Tibial nerve (tissue), 4 donors: ENCODE results near the gene RAB40C. TPM values are rescaled to one million over a fixed set of nuclear protein-coding genes. Genes with fewer than 3 reads are reported as not detected.

Experiments used
- DNase-seq, 2 donors: peaks; one replicate each; pipeline ENCODE4 v3.0.0-alpha.2; 2019; ENCODE audit warnings: low spot score in 2 of 2
- H3K27ac ChIP-seq, 4 donors: fragments of 200-600 bp; sonication (generic) in 3 of 4; one replicate each; pipeline ENCODE4 v1.5.1; 2017 to 2019; ENCODE audit warnings: mild to moderate bottlenecking in 1 of 4
- H3K27me3 ChIP-seq, 2 donors: fragments of 200-600 bp; sonication (generic) in 1 of 2; one replicate each; pipeline versions ENCODE4 v1.5.1 to v1.6.0; 2017 to 2019
- H3K36me3 ChIP-seq, 3 donors: fragments of 200-600 bp; sonication (generic); one replicate each; pipeline ENCODE4 v1.5.1; 2018 to 2019
- H3K4me1 ChIP-seq, 4 donors: fragments of 200-600 bp; sonication (generic) in 3 of 4; one replicate each; pipeline ENCODE4 v1.5.1; 2017 to 2019
- H3K4me3 ChIP-seq, 4 donors: fragments of 200-600 bp; sonication (generic) in 3 of 4; one replicate each; pipeline ENCODE4 v1.5.1; 2017 to 2019; ENCODE audit warnings: mild to moderate bottlenecking in 1 of 4, moderate library complexity in 1 of 4
- H3K9me3 ChIP-seq, 4 donors: fragments of 200-600 bp; sonication (generic) in 3 of 4; one replicate each; pipeline ENCODE4 v1.5.1; 2017 to 2019
- EP300 ChIP-seq, 2 donors: sonication (generic); formaldehyde crosslinking; IDR thresholded peaks; one replicate each; pipeline ENCODE4 v1.6.1; 2017; ENCODE audit warnings: antibody characterized with exemption in 2 of 2, mild to moderate bottlenecking in 1 of 2
- POLR2A ChIP-seq, 2 donors: fragments of 450-650 bp; IDR thresholded peaks; one replicate each; pipeline ENCODE4 v1.6.1; 2017; ENCODE audit warnings: antibody characterized with exemption in 2 of 2, mild to moderate bottlenecking in 2 of 2, moderate library complexity in 2 of 2
- WGBS, 2 donors: methylation state at CpG; one replicate each; pipeline ENCODE4 v1.1.5; 2018; 5-methylcytosine and 5-hydroxymethylcytosine counted together
- total RNA-seq, 4 donors: library from RNA; depleted of rRNA; stranded (reverse); fragments of >200 nt; gene quantifications; one replicate each; pipeline ENCODE4 v1.1.0, GENCODE V29; 2016
- TF ChIP-seq, protein P1 (sequence below), 5 experiments: fragments of 200-600 bp in 3 of 5; fragments of 450-650 bp in 2 of 5; sonication (generic) in 3 of 5; IDR thresholded peaks; one replicate each; pipeline ENCODE4 v1.5.1; 2016 to 2019; ENCODE audit warnings: antibody characterized with exemption in 5 of 5, mild to moderate bottlenecking in 3 of 5, moderate library complexity in 2 of 5

The RAB40C gene
- total RNA-seq, 4 donors from 2014 or later = 21.1 to 30.6 (median 27.5) TPM

GRCh38 chr16:667113-667779, 77.4 kb downstream of the RAB40C start:
- WGBS, 2 donors = 82 to 90% methylated on average over 14 to 21 of the region's 22 CpGs
- TF ChIP-seq EP300 (IDR thresholded peaks at IDR 0.05) (no peak), POLR2A (IDR thresholded peaks at IDR 0.05) (no peak)
- TF ChIP-seq, protein P1, sequence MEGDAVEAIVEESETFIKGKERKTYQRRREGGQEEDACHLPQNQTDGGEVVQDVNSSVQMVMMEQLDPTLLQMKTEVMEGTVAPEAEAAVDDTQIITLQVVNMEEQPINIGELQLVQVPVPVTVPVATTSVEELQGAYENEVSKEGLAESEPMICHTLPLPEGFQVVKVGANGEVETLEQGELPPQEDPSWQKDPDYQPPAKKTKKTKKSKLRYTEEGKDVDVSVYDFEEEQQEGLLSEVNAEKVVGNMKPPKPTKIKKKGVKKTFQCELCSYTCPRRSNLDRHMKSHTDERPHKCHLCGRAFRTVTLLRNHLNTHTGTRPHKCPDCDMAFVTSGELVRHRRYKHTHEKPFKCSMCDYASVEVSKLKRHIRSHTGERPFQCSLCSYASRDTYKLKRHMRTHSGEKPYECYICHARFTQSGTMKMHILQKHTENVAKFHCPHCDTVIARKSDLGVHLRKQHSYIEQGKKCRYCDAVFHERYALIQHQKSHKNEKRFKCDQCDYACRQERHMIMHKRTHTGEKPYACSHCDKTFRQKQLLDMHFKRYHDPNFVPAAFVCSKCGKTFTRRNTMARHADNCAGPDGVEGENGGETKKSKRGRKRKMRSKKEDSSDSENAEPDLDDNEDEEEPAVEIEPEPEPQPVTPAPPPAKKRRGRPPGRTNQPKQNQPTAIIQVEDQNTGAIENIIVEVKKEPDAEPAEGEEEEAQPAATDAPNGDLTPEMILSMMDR (IDR thresholded peaks at IDR 0.05) = no peak
- Histone ChIP-seq H3K27ac (peak overlapping the region; percentile 86 to 97 (median 94)), H3K4me1 (peaks cover 3 to 29% (median 12%) of the 10 kb centered on the region in 4 donors), H3K36me3 (peaks cover 0 to 33% (median 4%) of the 10 kb centered on the region in 3 donors), H3K4me3 (peak overlapping the region in 1 of 4 donors; percentile 91), H3K27me3 (no peaks in the 10 kb centered on the region), H3K9me3 (no peaks in the 10 kb centered on the region)
- DNase-seq = no peak

DNA sequence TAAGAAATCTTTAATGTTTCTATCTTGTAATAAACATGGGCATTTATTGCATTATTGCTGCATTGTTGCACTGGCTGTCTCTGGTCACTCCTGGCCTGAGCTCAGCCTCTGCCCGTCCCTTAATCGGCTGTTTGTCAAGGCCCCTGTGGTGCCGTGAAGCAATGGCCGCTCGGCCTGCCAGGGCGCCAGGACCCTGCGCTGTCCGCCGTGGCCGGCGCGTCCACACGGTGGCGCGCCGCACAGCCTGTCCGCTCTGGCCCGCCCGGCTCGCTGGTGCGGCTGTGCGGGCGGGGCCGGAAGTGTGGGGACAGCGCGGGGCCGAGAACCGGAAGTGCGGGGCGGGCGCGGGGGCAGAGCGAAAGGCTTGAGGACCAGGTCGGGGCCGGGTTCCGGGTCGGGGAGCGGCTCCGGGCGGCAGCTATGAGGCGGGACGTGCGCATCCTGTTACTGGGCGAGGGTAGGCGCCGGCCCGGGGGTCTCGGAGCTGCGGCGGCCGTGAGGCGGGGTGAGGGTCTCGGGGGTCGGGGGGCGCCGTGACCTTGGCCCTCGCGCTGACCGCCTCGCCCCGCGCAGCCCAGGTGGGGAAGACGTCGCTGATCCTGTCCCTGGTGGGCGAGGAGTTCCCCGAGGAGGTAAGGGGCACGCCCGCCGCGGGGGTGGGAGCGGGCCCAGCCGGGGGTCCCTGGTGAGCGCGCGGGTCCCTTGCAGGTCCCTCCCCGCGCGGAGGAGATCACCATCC, 78.1 kb downstream of the RAB40C start, which contains the start of gene RHOT2:
RHOT2 (plus strand) TSS at position 353 of the 739 bp plus-strand sequence; CDS start at position 421, 68 bp downstream.
- Histone ChIP-seq H3K27me3 (no peaks in the 10 kb centered on the region), H3K4me1 (peaks cover 3 to 29% (median 12%) of the 10 kb centered on the region in 4 donors), H3K27ac (peak within 1 kb of the TSS; percentile 86 to 97 (median 94)), H3K9me3 (no peaks in the 10 kb centered on the region), H3K4me3 (peak within 1 kb of the TSS; percentile 91 to 99 (median 96)), H3K36me3 (peaks cover 0 to 40% (median 4%) of the 10 kb centered on the region in 3 donors)
- TF ChIP-seq EP300 (IDR thresholded peaks at IDR 0.05) = peak in 1 of 2 donors; percentile 77
- TF ChIP-seq POLR2A (IDR thresholded peaks at IDR 0.05) = peak; percentile 30 to 72
- TF ChIP-seq, protein P1 (IDR thresholded peaks at IDR 0.05) = peak; percentile 90 to 99 (median 95)
- peak; percentile 82 to 90 for DNase-seq
- WGBS, 2 donors = 0% methylated on average over 32 to 44 of the region's 78 CpGs

- WGBS, 2 donors = 1 to 40% methylated on average over 7 to 14 of the region's 50 CpGs
- Histone ChIP-seq H3K4me3 (peak overlapping the region; percentile 91 to 99 (median 96)), H3K27ac (peak overlapping the region; percentile 86 to 97 (median 94)), H3K4me1 (peaks cover 3 to 29% (median 12%) of the 10 kb centered on the region in 4 donors), H3K9me3 (no peaks in the 10 kb centered on the region), H3K36me3 (peaks cover 0 to 47% (median 4%) of the 10 kb centered on the region in 3 donors), H3K27me3 (no peaks in the 10 kb centered on the region)
- TF ChIP-seq EP300 (IDR thresholded peaks at IDR 0.05) = no peak
- TF ChIP-seq, protein P1 (IDR thresholded peaks at IDR 0.05) = no peak
- no peak for TF ChIP-seq POLR2A (IDR thresholded peaks at IDR 0.05)
- no peak for DNase-seq
Observed at GRCh38 chr16:668519-669171, 78.8 kb downstream of the RAB40C start.

GRCh38 chr16:669666-670065, 79.8 kb downstream of the RAB40C start:
- no peaks in the 10 kb centered on the region for H3K27me3 ChIP-seq
- no peak for DNase-seq
- 83% methylated on average over 11 to 13 of the region's 13 CpGs for WGBS, 2 donors
- H3K27ac ChIP-seq = no peak overlapping the region
- H3K36me3 ChIP-seq = peaks cover 0 to 57% (median 4%) of the 10 kb centered on the region in 3 donors
- no peak overlapping the region for H3K4me3 ChIP-seq
- no peak for TF ChIP-seq EP300 (IDR thresholded peaks at IDR 0.05)
- peaks cover 3 to 36% (median 14%) of the 10 kb centered on the region in 4 donors for H3K4me1 ChIP-seq
- no peaks in the 10 kb centered on the region for H3K9me3 ChIP-seq
